Peyer's patch (tissue), 4 donors: Measurements from ENCODE around the gene ARL5C. TPM values are rescaled to one million over a fixed set of nuclear protein-coding genes. Genes with fewer than 3 reads are reported as not detected.

Experiments
- DNase-seq, 3 donors: peaks; one replicate each; pipeline ENCODE4 v3.0.0-alpha.2; 2017 to 2019
- H3K27ac ChIP-seq, 4 donors: fragments of 200-600 bp; sonication (generic); one replicate each; pipeline ENCODE4 v1.5.1; 2016 to 2019
- H3K27me3 ChIP-seq, 2 donors: fragments of 200-600 bp; sonication (generic); one replicate each; pipeline ENCODE4 v1.5.1; 2019
- H3K36me3 ChIP-seq, 3 donors: fragments of 200-600 bp; sonication (generic); one replicate each; pipeline ENCODE4 v1.5.1; 2016 to 2019
- H3K4me1 ChIP-seq, 4 donors: fragments of 200-600 bp; sonication (generic); one replicate each; pipeline ENCODE4 v1.5.1; 2016 to 2019
- H3K4me3 ChIP-seq, 4 donors: fragments of 200-600 bp; sonication (generic); 1 replicate in 3 of 4; 2 replicates in 1 of 4; pipeline ENCODE4 v1.5.1; 2016 to 2019; ENCODE audit warnings: mild to moderate bottlenecking in 1 of 4
- H3K9me3 ChIP-seq, 4 donors: fragments of 200-600 bp; sonication (generic); one replicate each; pipeline ENCODE4 v1.5.1; 2016 to 2019; ENCODE audit warnings: mild to moderate bottlenecking in 1 of 4
- CTCF ChIP-seq, 6 experiments: fragments of 450-650 bp in 4 of 6; fragments of 200-600 bp in 2 of 6; sonication (generic) in 1 of 6; IDR thresholded peaks; one replicate each; pipeline ENCODE4 v1.5.1; 2017 to 2019; ENCODE audit warnings: antibody characterized with exemption in 6 of 6, mild to moderate bottlenecking in 3 of 6, moderate library complexity in 1 of 6
- POLR2A ChIP-seq, 2 donors: fragments of 450-650 bp; IDR thresholded peaks; one replicate each; pipeline ENCODE4 v1.5.1; 2017; ENCODE audit warnings: antibody characterized with exemption in 2 of 2, mild to moderate bottlenecking in 2 of 2, moderate library complexity in 2 of 2
- total RNA-seq, 4 donors: library from RNA; depleted of rRNA; stranded (reverse); fragments of >200 nt; gene quantifications; one replicate each; pipeline ENCODE4 v1.1.0, GENCODE V29; 2016

Gene ARL5C
- total RNA-seq, 4 donors from 2014 or later, result not detected

GRCh38 chr17:39183720-39184119, 17.8 kb upstream of the ARL5C start:
- Histone ChIP-seq H3K27me3 (no peaks in the 10 kb centered on the region), H3K4me1 (no peaks in the 10 kb centered on the region), H3K36me3 (peaks cover 0 to 22% (median 0%) of the 10 kb centered on the region in 3 donors), H3K4me3 (no peak overlapping the region), H3K9me3 (no peaks in the 10 kb centered on the region), H3K27ac (no peak overlapping the region)
- DNase-seq, result no peak
- TF ChIP-seq POLR2A (IDR thresholded peaks at IDR 0.05) (no peak), CTCF (IDR thresholded peaks at IDR 0.05) (no peak)

GRCh38 chr17:39183045-39183444, 17.1 kb upstream of the ARL5C start:
- Histone ChIP-seq H3K27me3 (no peaks in the 10 kb centered on the region), H3K27ac (no peak overlapping the region), H3K4me3 (no peak overlapping the region), H3K9me3 (no peaks in the 10 kb centered on the region), H3K36me3 (peaks cover 0 to 22% (median 0%) of the 10 kb centered on the region in 3 donors), H3K4me1 (no peaks in the 10 kb centered on the region)
- no peak for DNase-seq
- TF ChIP-seq POLR2A (IDR thresholded peaks at IDR 0.05) (no peak), CTCF (IDR thresholded peaks at IDR 0.05) (no peak)

GRCh38 chr17:39181303-39181702, 15.3 kb upstream of the ARL5C start:
- no peak for TF ChIP-seq CTCF (IDR thresholded peaks at IDR 0.05)
- no peak for TF ChIP-seq POLR2A (IDR thresholded peaks at IDR 0.05)
- H3K27ac ChIP-seq, result no peak overlapping the region
- no peaks in the 10 kb centered on the region for H3K9me3 ChIP-seq
- peaks cover 0 to 22% (median 0%) of the 10 kb centered on the region in 3 donors for H3K36me3 ChIP-seq
- no peak for DNase-seq
- no peaks in the 10 kb centered on the region for H3K4me1 ChIP-seq
- no peak overlapping the region for H3K4me3 ChIP-seq
- H3K27me3 ChIP-seq, result no peaks in the 10 kb centered on the region

GRCh38 chr17:39178536-39178935, 12.6 kb upstream of the ARL5C start:
- H3K27ac ChIP-seq, result no peak overlapping the region
- H3K4me3 ChIP-seq, result no peak overlapping the region
- H3K9me3 ChIP-seq, result no peaks in the 10 kb centered on the region
- TF ChIP-seq POLR2A (IDR thresholded peaks at IDR 0.05) (no peak), CTCF (IDR thresholded peaks at IDR 0.05) (no peak)
- peak in 1 of 3 donors; percentile 67 for DNase-seq
- peaks cover 0 to 8% (median 0%) of the 10 kb centered on the region in 3 donors for H3K36me3 ChIP-seq
- peaks cover 0 to 4% (median 2%) of the 10 kb centered on the region in 4 donors for H3K4me1 ChIP-seq
- H3K27me3 ChIP-seq, result no peaks in the 10 kb centered on the region

- TF ChIP-seq POLR2A (IDR thresholded peaks at IDR 0.05), result no peak
- no peaks in the 10 kb centered on the region for H3K27me3 ChIP-seq
- no peak overlapping the region for H3K27ac ChIP-seq
- H3K9me3 ChIP-seq, result no peaks in the 10 kb centered on the region
- DNase-seq, result no peak
- peaks cover 0 to 4% (median 2%) of the 10 kb centered on the region in 4 donors for H3K4me1 ChIP-seq
- H3K4me3 ChIP-seq, result no peak overlapping the region
- no peaks in the 10 kb centered on the region for H3K36me3 ChIP-seq
Measured at GRCh38 chr17:39177256-39177655, 11.3 kb upstream of the ARL5C start.

DNA sequence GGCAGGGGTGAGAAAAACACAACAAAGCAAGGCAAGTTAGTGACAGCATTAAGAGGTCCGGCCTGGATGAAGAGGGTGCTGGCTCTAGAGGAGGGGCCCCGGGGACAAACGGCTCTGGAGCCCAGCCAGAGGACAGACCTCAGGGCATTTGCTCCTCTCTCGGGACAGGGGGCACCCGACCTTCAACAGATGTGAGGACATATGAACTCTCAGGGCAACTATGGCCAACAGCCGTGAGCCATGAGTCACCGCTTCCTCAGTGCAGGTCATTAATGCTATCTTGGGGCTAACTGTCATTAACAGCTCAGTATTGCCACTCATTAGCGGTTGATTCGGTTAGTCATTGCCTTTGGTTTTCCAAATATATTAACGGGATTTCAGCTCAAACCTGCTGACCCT, 9.7 kb upstream of the ARL5C start:
- no peak for DNase-seq
- no peak overlapping the region for H3K27ac ChIP-seq

More for the DNA sequence above, 9.7 kb upstream of the ARL5C start:
- Histone ChIP-seq H3K4me1 (peaks cover 0 to 4% (median 2%) of the 10 kb centered on the region in 4 donors), H3K36me3 (no peaks in the 10 kb centered on the region), H3K4me3 (no peak overlapping the region), H3K27me3 (no peaks in the 10 kb centered on the region), H3K9me3 (no peaks in the 10 kb centered on the region)
- TF ChIP-seq CTCF (IDR thresholded peaks at IDR 0.05) (no peak), POLR2A (IDR thresholded peaks at IDR 0.05) (no peak)
